ENCODE data around the gene PCIF1. TPM values are rescaled to one million over a fixed set of nuclear protein-coding genes. Genes with fewer than 3 reads are reported as not detected.

PCIF1 gene
- total and polyA plus RNA-seq, 4 donors, result 9.2 to 12.4 (median 11.5) TPM

DNA sequence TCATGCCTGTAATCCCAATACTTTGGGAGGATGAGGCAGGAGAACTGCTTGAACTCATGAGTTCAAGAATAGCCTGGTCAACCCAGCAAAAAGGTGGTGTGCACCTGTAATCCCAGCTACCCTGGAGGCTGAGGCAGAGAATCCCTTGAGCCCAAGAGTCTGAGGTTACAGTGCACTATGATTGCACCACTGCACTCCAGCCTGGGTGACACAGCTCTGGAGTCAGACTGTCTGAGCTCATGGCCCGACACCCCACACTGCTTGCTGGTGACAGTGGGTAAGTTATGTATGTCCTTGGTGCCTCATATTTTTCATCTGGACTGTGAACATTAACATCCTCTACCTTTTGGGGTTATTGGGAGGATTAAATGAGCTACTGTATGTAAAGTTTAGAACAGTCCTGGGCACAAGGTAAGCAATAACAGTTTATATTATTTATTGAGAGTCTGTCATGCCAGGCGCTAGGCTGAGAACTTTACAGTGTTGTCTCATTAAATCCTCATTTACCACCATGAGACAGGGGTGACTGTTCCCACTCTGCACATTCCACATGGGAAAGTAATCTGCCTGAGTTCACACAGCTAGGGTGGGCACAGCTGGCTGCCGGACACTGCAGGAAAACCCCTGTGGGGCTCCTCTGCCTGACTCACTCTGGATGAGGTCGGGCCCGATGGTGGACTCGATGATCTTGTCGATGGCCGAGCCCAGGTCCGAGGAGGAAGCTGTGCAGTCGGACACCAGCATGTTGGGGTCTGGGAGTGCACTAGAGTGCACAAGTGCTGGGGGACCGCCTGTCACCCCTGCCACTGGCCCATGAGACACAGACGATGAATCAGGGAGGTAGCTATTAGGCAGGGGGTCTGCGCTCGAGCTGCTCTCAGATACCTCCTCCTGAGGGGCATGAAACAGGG, 34.6 kb downstream of the PCIF1 start:
- no peaks in the 10 kb centered on the region for H3K27me3 ChIP-seq (ENCODE audit: control insufficient read depth in 4 of 4, insufficient read depth in 4 of 4, low read length in 3 of 4)
- no peak for DNase-seq (ENCODE audit: low spot score)
- peaks cover 6 to 46% (median 30%) of the 10 kb centered on the region in 4 donors for H3K36me3 ChIP-seq (ENCODE audit: control insufficient read depth in 4 of 4, insufficient read depth in 3 of 4, low read depth in 1 of 4, low read length in 3 of 4)
- H3K27ac ChIP-seq (ENCODE audit: low read depth in 1 of 2, low read length in 2 of 2), result no peak overlapping the region
- H3K9me3 ChIP-seq (ENCODE audit: control insufficient read depth in 4 of 4, low read length in 3 of 4), result no peaks in the 10 kb centered on the region
- 91% methylated on average over 14 of the region's 14 CpGs for WGBS
- no peak overlapping the region for H3K4me3 ChIP-seq (ENCODE audit: low read depth in 1 of 3, low read length in 3 of 3)
- no peak overlapping the region for H3K9ac ChIP-seq (ENCODE audit: low read depth in 1 of 2, low read length in 2 of 2)
- TF ChIP-seq RAD21 (IDR thresholded peaks at IDR 0.05) (no peak), FOXA2 (IDR thresholded peaks at IDR 0.05) (no peak), ZBTB33 (IDR thresholded peaks at IDR 0.05) (no peak), HNF4A (conservative IDR thresholded peaks at IDR 0.05) (no peak), RXRA (IDR thresholded peaks at IDR 0.05) (no peak), SP1 (IDR thresholded peaks at IDR 0.05) (no peak), FOXA1 (IDR thresholded peaks at IDR 0.05) (no peak), EGR1 (IDR thresholded peaks at IDR 0.05; ENCODE audit: low read depth in 2 of 2) (no peak), TAF1 (conservative IDR thresholded peaks at IDR 0.05) (no peak), GABPA (IDR thresholded peaks at IDR 0.05 in 1 of 2, conservative IDR thresholded peaks at IDR 0.05 in 1 of 2) (no peak)
- TF ChIP-seq, protein P1, sequence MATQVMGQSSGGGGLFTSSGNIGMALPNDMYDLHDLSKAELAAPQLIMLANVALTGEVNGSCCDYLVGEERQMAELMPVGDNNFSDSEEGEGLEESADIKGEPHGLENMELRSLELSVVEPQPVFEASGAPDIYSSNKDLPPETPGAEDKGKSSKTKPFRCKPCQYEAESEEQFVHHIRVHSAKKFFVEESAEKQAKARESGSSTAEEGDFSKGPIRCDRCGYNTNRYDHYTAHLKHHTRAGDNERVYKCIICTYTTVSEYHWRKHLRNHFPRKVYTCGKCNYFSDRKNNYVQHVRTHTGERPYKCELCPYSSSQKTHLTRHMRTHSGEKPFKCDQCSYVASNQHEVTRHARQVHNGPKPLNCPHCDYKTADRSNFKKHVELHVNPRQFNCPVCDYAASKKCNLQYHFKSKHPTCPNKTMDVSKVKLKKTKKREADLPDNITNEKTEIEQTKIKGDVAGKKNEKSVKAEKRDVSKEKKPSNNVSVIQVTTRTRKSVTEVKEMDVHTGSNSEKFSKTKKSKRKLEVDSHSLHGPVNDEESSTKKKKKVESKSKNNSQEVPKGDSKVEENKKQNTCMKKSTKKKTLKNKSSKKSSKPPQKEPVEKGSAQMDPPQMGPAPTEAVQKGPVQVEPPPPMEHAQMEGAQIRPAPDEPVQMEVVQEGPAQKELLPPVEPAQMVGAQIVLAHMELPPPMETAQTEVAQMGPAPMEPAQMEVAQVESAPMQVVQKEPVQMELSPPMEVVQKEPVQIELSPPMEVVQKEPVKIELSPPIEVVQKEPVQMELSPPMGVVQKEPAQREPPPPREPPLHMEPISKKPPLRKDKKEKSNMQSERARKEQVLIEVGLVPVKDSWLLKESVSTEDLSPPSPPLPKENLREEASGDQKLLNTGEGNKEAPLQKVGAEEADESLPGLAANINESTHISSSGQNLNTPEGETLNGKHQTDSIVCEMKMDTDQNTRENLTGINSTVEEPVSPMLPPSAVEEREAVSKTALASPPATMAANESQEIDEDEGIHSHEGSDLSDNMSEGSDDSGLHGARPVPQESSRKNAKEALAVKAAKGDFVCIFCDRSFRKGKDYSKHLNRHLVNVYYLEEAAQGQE (IDR thresholded peaks at IDR 0.05), result no peak
- H3K4me1 ChIP-seq (ENCODE audit: control insufficient read depth in 4 of 4, insufficient read depth in 4 of 4, low read length in 3 of 4), result peaks cover 2 to 18% (median 14%) of the 10 kb centered on the region in 4 donors

DNA sequence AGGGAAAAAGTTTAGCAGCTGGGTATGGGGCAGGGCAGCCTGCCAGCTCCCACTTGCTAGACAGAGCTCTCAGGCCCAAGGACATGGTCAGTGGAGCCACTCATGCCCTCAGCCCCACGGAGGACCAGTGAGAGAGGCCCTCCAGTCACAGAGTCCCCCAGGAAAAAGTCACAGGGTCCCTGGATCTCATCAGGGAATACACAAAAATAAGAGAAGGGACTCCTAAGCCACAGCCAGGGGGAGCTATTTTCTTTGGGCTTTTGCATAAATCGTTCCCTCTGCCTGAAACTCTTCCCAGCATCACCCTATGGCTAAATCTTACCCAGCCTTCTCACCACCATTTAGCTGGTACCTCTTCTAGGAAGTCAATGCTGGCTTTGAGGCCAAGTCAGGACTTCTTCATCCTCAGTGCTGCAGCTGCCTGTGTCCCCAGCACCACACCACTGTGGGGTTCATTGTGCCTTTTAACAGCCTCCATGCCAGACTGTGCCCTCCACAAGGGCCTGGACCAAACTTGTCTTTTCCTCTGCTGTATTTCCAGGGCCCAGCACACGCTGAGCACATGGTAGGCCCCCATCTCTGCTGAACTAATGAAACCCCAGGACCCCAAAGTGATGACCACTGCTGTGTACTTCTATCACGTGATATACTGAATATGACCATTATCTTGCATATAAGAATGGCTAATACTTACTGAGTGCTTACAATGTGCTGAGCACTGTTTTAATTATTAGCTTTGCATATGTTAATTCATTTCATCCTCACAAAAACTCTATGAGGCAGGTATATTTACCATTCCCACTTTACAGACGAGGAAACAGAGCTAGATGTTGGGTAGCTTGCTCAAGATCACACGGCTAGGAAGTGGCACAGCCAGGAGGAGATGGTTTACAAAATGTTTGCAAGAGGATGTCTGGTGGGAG, 35.5 kb downstream of the PCIF1 start:
- WGBS, result 55% methylated on average over 6 of the region's 6 CpGs
- Histone ChIP-seq H3K9me3 (ENCODE audit: control insufficient read depth in 4 of 4, low read length in 3 of 4) (no peaks in the 10 kb centered on the region), H3K4me3 (ENCODE audit: low read depth in 1 of 3, low read length in 3 of 3) (peak overlapping the region in 1 of 3 donors; percentile 92), H3K4me1 (ENCODE audit: control insufficient read depth in 4 of 4, insufficient read depth in 4 of 4, low read length in 3 of 4) (peaks cover 2 to 18% (median 14%) of the 10 kb centered on the region in 4 donors), H3K27me3 (ENCODE audit: control insufficient read depth in 4 of 4, insufficient read depth in 4 of 4, low read length in 3 of 4) (no peaks in the 10 kb centered on the region), H3K36me3 (ENCODE audit: control insufficient read depth in 4 of 4, insufficient read depth in 3 of 4, low read depth in 1 of 4, low read length in 3 of 4) (peaks cover 6 to 38% (median 24%) of the 10 kb centered on the region in 4 donors), H3K27ac (ENCODE audit: low read depth in 1 of 2, low read length in 2 of 2) (peak overlapping the region in 1 of 2 donors; percentile 98), H3K9ac (ENCODE audit: low read depth in 1 of 2, low read length in 2 of 2) (peak overlapping the region in 1 of 2 donors; percentile 70)
- DNase-seq (ENCODE audit: low spot score), result no peak
- TF ChIP-seq, protein P2, sequence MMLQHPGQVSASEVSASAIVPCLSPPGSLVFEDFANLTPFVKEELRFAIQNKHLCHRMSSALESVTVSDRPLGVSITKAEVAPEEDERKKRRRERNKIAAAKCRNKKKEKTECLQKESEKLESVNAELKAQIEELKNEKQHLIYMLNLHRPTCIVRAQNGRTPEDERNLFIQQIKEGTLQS (IDR thresholded peaks at IDR 0.05), result no peak
- TF ChIP-seq, protein P1 (IDR thresholded peaks at IDR 0.05), result no peak
- TF ChIP-seq GABPA (IDR thresholded peaks at IDR 0.05 in 1 of 2, conservative IDR thresholded peaks at IDR 0.05 in 1 of 2) (no peak), NR2F2 (IDR thresholded peaks at IDR 0.05) (no peak), YY1 (IDR thresholded peaks at IDR 0.05) (no peak), RAD21 (IDR thresholded peaks at IDR 0.05) (peak; percentile 54 to 64), HNF4G (IDR thresholded peaks at IDR 0.05) (no peak), FOXA1 (IDR thresholded peaks at IDR 0.05) (no peak), RXRA (IDR thresholded peaks at IDR 0.05) (no peak), JUND (IDR thresholded peaks at IDR 0.05) (no peak), FOXA2 (IDR thresholded peaks at IDR 0.05) (no peak), TAF1 (conservative IDR thresholded peaks at IDR 0.05) (no peak)
- TF ChIP-seq, protein P3, sequence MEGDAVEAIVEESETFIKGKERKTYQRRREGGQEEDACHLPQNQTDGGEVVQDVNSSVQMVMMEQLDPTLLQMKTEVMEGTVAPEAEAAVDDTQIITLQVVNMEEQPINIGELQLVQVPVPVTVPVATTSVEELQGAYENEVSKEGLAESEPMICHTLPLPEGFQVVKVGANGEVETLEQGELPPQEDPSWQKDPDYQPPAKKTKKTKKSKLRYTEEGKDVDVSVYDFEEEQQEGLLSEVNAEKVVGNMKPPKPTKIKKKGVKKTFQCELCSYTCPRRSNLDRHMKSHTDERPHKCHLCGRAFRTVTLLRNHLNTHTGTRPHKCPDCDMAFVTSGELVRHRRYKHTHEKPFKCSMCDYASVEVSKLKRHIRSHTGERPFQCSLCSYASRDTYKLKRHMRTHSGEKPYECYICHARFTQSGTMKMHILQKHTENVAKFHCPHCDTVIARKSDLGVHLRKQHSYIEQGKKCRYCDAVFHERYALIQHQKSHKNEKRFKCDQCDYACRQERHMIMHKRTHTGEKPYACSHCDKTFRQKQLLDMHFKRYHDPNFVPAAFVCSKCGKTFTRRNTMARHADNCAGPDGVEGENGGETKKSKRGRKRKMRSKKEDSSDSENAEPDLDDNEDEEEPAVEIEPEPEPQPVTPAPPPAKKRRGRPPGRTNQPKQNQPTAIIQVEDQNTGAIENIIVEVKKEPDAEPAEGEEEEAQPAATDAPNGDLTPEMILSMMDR (IDR thresholded peaks at IDR 0.05; ENCODE audit: low read depth, low read length, missing input control), result peak; percentile 58
